ENCODE measurements around the gene OBSCN.

OBSCN gene

GRCh38 chr1:228293393-228293792, 85.5 kb downstream of the OBSCN start:
- no peak for DNase-seq (ENCODE audit: low read depth)
- no peak for TF ChIP-seq CTCF (IDR thresholded peaks at IDR 0.05; ENCODE audit: insufficient read depth, low read depth, low read length, missing control alignments)
- H3K4me3 ChIP-seq (ENCODE audit: low read length): no peak overlapping the region

GRCh38 chr1:228293816-228294500, 86.1 kb downstream of the OBSCN start:
- DNase-seq (ENCODE audit: low read depth): no peak
- no peak overlapping the region for H3K4me3 ChIP-seq (ENCODE audit: low read length)
- no peak for TF ChIP-seq CTCF (IDR thresholded peaks at IDR 0.05; ENCODE audit: insufficient read depth, low read depth, low read length, missing control alignments)

- no peak for DNase-seq (ENCODE audit: low read depth)
- H3K4me3 ChIP-seq (ENCODE audit: low read length): no peak overlapping the region
- no peak for TF ChIP-seq CTCF (IDR thresholded peaks at IDR 0.05; ENCODE audit: insufficient read depth, low read depth, low read length, missing control alignments)
Observed at GRCh38 chr1:228294717-228295116, 86.9 kb downstream of the OBSCN start.

- no peak for DNase-seq (ENCODE audit: low read depth)
- no peak overlapping the region for H3K4me3 ChIP-seq (ENCODE audit: low read length)
- TF ChIP-seq CTCF (IDR thresholded peaks at IDR 0.05; ENCODE audit: insufficient read depth, low read depth, low read length, missing control alignments): no peak
Observed at GRCh38 chr1:228295201-228295600, 87.4 kb downstream of the OBSCN start.

GRCh38 chr1:228295981-228296380, 88.1 kb downstream of the OBSCN start:
- no peak for TF ChIP-seq CTCF (IDR thresholded peaks at IDR 0.05; ENCODE audit: insufficient read depth, low read depth, low read length, missing control alignments)
- DNase-seq (ENCODE audit: low read depth): no peak
- no peak overlapping the region for H3K4me3 ChIP-seq (ENCODE audit: low read length)

- no peak for TF ChIP-seq CTCF (IDR thresholded peaks at IDR 0.05; ENCODE audit: insufficient read depth, low read depth, low read length, missing control alignments)
- H3K4me3 ChIP-seq (ENCODE audit: low read length): no peak overlapping the region
- no peak for DNase-seq (ENCODE audit: low read depth)
Observed at GRCh38 chr1:228297242-228297641, 89.4 kb downstream of the OBSCN start.

GRCh38 chr1:228297822-228298221, 90.0 kb downstream of the OBSCN start:
- no peak overlapping the region for H3K4me3 ChIP-seq (ENCODE audit: low read length)
- TF ChIP-seq CTCF (IDR thresholded peaks at IDR 0.05; ENCODE audit: insufficient read depth, low read depth, low read length, missing control alignments): no peak
- no peak for DNase-seq (ENCODE audit: low read depth)
